ENCODE measurements around the gene ZNF324B.

DNA sequence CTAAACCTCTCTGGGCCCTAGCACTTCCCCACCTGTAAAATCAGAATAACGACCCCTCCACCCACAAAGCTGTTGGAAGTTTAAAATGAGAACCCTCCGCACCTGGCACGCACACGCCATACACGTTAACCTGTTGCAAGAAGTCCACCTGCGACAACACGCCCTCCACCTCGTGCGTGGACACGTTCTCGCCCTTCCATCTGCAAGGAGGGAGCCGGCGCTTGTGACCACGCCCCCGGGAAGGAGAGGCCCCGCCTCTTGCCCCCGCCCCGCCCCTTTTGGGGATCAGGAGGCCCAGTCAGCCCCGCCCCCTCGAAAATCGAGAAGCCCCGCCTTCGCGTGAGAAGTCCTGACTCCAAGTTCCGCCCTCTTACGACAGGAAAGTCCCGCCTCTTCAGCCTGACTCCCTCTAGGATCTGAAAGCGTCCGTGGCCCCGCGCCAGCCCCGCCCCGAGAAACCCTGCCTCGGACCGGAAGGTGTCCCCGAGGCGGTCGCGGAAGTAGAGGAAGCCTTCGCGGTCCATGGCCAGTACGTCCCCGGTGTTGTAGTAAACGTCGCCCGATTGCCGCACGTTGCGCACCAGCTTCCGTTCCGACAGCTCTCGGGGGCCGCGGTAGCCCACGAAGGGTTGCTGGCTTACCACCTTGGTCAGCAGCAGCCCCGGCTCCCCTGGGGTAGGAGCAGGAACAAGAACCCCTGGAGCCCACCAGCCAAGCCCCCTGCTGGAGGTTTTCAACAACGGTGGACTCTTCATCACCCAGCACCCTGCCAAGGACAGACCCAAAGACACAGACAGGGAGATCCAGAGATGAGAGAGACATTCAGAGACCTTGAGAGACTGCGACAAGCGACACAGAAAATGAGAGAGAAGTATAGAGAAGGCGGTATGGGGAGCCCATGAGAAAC, 47.9 kb downstream of the ZNF324B start:
- TF ChIP-seq EP300 (IDR thresholded peaks at IDR 0.05) = no peak
- TF ChIP-seq POLR2A (IDR thresholded peaks at IDR 0.05) = peak in 1 of 4 donors; percentile 68
- TF ChIP-seq, protein P1, sequence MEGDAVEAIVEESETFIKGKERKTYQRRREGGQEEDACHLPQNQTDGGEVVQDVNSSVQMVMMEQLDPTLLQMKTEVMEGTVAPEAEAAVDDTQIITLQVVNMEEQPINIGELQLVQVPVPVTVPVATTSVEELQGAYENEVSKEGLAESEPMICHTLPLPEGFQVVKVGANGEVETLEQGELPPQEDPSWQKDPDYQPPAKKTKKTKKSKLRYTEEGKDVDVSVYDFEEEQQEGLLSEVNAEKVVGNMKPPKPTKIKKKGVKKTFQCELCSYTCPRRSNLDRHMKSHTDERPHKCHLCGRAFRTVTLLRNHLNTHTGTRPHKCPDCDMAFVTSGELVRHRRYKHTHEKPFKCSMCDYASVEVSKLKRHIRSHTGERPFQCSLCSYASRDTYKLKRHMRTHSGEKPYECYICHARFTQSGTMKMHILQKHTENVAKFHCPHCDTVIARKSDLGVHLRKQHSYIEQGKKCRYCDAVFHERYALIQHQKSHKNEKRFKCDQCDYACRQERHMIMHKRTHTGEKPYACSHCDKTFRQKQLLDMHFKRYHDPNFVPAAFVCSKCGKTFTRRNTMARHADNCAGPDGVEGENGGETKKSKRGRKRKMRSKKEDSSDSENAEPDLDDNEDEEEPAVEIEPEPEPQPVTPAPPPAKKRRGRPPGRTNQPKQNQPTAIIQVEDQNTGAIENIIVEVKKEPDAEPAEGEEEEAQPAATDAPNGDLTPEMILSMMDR (IDR thresholded peaks at IDR 0.05) = peak in 5 of 6 experiments; percentile 19 to 48 (median 31)
